ENCODE results near the gene SMIM20. TPM values are rescaled to one million over a fixed set of nuclear protein-coding genes. Genes with fewer than 3 reads are reported as not detected.

Gene SMIM20
- total and polyA plus RNA-seq, 2 experiments from 2014 or later = 56.6 to 82.9 TPM

GRCh38 chr4:25953740-25954139 is 39.7 kb downstream of the SMIM20 start:
- peaks cover 15% of the 10 kb centered on the region for H3K27me3 Mint-ChIP-seq (ENCODE audit: insufficient read depth, low read depth, poor library complexity)
- H3K4me1 ChIP-seq (ENCODE audit: insufficient read depth) = peaks cover 38% of the 10 kb centered on the region
- H3K36me3 Mint-ChIP-seq (ENCODE audit: low read depth) = no peaks in the 10 kb centered on the region
- H4K20me1 ChIP-seq (replicated peaks; ENCODE audit: insufficient read depth) = no peaks in the 10 kb centered on the region
- H3K4me2 ChIP-seq = no peak overlapping the region
- no peaks in the 10 kb centered on the region for H3K36me3 ChIP-seq (ENCODE audit: insufficient read depth)
- peak; percentile 45 for ATAC-seq
- H3K27ac Mint-ChIP-seq = no peak overlapping the region
- no peaks in the 10 kb centered on the region for H3K27me3 ChIP-seq (ENCODE audit: insufficient read depth)
- no peaks in the 10 kb centered on the region; the same call in 2 of the 3 replicates for H3K9me3 Mint-ChIP-seq
- H3K4me1 Mint-ChIP-seq = peaks cover 55% of the 10 kb centered on the region
- H3K4me3 Mint-ChIP-seq = no peak overlapping the region
- H3K4me3 ChIP-seq = no peak overlapping the region
- H3K79me2 ChIP-seq (replicated peaks; ENCODE audit: insufficient read depth) = no peaks in the 10 kb centered on the region
- H3K9me2 ChIP-seq (ENCODE audit: insufficient read depth) = no peaks in the 10 kb centered on the region
- H2AFZ ChIP-seq = no peak overlapping the region; the same call in 1 of the 2 replicates
- no peak for TF ChIP-seq CTCF (conservative IDR thresholded peaks at IDR 0.05; ENCODE audit: low read depth in 2 of 2)
- no peak for TF ChIP-seq JUNB (IDR thresholded peaks at IDR 0.05; ENCODE audit: unreplicated experiment)
- TF ChIP-seq, protein P1, sequence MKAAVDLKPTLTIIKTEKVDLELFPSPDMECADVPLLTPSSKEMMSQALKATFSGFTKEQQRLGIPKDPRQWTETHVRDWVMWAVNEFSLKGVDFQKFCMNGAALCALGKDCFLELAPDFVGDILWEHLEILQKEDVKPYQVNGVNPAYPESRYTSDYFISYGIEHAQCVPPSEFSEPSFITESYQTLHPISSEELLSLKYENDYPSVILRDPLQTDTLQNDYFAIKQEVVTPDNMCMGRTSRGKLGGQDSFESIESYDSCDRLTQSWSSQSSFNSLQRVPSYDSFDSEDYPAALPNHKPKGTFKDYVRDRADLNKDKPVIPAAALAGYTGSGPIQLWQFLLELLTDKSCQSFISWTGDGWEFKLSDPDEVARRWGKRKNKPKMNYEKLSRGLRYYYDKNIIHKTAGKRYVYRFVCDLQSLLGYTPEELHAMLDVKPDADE (IDR thresholded peaks at IDR 0.05) = no peak
- TF ChIP-seq, protein P2, sequence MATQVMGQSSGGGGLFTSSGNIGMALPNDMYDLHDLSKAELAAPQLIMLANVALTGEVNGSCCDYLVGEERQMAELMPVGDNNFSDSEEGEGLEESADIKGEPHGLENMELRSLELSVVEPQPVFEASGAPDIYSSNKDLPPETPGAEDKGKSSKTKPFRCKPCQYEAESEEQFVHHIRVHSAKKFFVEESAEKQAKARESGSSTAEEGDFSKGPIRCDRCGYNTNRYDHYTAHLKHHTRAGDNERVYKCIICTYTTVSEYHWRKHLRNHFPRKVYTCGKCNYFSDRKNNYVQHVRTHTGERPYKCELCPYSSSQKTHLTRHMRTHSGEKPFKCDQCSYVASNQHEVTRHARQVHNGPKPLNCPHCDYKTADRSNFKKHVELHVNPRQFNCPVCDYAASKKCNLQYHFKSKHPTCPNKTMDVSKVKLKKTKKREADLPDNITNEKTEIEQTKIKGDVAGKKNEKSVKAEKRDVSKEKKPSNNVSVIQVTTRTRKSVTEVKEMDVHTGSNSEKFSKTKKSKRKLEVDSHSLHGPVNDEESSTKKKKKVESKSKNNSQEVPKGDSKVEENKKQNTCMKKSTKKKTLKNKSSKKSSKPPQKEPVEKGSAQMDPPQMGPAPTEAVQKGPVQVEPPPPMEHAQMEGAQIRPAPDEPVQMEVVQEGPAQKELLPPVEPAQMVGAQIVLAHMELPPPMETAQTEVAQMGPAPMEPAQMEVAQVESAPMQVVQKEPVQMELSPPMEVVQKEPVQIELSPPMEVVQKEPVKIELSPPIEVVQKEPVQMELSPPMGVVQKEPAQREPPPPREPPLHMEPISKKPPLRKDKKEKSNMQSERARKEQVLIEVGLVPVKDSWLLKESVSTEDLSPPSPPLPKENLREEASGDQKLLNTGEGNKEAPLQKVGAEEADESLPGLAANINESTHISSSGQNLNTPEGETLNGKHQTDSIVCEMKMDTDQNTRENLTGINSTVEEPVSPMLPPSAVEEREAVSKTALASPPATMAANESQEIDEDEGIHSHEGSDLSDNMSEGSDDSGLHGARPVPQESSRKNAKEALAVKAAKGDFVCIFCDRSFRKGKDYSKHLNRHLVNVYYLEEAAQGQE (IDR thresholded peaks at IDR 0.05; ENCODE audit: unreplicated experiment) = no peak
- TF ChIP-seq EZH2 (IDR thresholded peaks at IDR 0.05; ENCODE audit: low read depth, unreplicated experiment) = no peak
- no peak for TF ChIP-seq POLR2AphosphoS5 (IDR thresholded peaks at IDR 0.05; ENCODE audit: low read depth)
- no peak for TF ChIP-seq ZNF462 (CRISPR knock-in tag; IDR thresholded peaks at IDR 0.05)
- no peak for TF ChIP-seq CREB1 (CRISPR knock-in tag; IDR thresholded peaks at IDR 0.05; ENCODE audit: low read depth)
- TF ChIP-seq EZH2phosphoT487 (IDR thresholded peaks at IDR 0.05; ENCODE audit: unreplicated experiment) = no peak
- TF ChIP-seq STAT1 (IDR thresholded peaks at IDR 0.05; ENCODE audit: unreplicated experiment) = no peak
- no peak for TF ChIP-seq NANOG (IDR thresholded peaks at IDR 0.05; ENCODE audit: borderline replicate concordance)
- TF ChIP-seq ZNF331 (CRISPR knock-in tag; IDR thresholded peaks at IDR 0.05; ENCODE audit: low read depth) = no peak
- no peak for TF ChIP-seq ZNF114 (CRISPR knock-in tag; IDR thresholded peaks at IDR 0.05)
- H3K27ac ChIP-seq (ENCODE audit: low read depth) = no peak overlapping the region
- no peaks in the 10 kb centered on the region for H3F3A ChIP-seq (replicated peaks; ENCODE audit: low read depth)
- no peak for DNase-seq (ENCODE audit: low spot score)

Data from GM23338 (cell line).